ENCODE measurements around the gene UIMC1. TPM values are rescaled to one million over a fixed set of nuclear protein-coding genes. Genes with fewer than 3 reads are reported as not detected.
A peak's percentile ranks its signal among the peaks of the same experiment; 100 is the strongest.

Gene UIMC1
- total RNA-seq, 2 donors from 2014 or later, result 30.0 to 31.6 TPM

DNA sequence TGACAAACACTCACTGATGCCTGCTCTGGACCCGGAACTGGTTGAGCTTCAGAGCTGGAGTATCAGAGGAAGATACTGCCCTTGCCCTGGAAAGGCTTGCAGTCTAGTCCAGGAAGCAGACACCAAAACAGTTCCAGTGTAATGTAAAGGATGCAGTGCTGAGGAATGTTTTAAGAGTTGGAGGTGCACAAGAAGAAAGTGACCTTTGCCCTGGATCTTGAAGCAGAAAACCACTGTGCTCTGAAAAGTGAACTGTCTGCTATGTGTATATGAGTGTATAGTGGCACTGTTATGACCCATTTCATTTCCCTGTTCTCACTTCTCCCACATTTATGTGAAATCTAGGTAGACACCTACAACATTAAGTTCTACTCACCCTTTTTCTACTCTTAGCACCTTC, 18.0 kb upstream of the UIMC1 start:
- H3K36me3 ChIP-seq, result no peaks in the 10 kb centered on the region
- no peaks in the 10 kb centered on the region for H3K9me3 ChIP-seq
- peaks cover 7% of the 10 kb centered on the region for H3K4me1 ChIP-seq
- no peaks in the 10 kb centered on the region for H3K27me3 ChIP-seq
- no peak for DNase-seq
- no peak overlapping the region for H3K4me3 ChIP-seq
- H3K27ac ChIP-seq, result no peak overlapping the region
- TF ChIP-seq CTCF (IDR thresholded peaks at IDR 0.05), result no peak
- intact Hi-C loops (cut with DNase I), result no loop called here
- no peak overlapping the region for H3K9ac ChIP-seq (ENCODE audit: low read depth in 2 of 2, low read length in 2 of 2)

- H3K9ac ChIP-seq (ENCODE audit: low read depth in 2 of 2, low read length in 2 of 2), result peak overlapping the region; percentile 84 to 89
- H3K4me1 ChIP-seq, result peaks cover 7% of the 10 kb centered on the region
These were observed 16.7 kb upstream of the UIMC1 start for GRCh38 chr5:177023303-177023664.

DNA sequence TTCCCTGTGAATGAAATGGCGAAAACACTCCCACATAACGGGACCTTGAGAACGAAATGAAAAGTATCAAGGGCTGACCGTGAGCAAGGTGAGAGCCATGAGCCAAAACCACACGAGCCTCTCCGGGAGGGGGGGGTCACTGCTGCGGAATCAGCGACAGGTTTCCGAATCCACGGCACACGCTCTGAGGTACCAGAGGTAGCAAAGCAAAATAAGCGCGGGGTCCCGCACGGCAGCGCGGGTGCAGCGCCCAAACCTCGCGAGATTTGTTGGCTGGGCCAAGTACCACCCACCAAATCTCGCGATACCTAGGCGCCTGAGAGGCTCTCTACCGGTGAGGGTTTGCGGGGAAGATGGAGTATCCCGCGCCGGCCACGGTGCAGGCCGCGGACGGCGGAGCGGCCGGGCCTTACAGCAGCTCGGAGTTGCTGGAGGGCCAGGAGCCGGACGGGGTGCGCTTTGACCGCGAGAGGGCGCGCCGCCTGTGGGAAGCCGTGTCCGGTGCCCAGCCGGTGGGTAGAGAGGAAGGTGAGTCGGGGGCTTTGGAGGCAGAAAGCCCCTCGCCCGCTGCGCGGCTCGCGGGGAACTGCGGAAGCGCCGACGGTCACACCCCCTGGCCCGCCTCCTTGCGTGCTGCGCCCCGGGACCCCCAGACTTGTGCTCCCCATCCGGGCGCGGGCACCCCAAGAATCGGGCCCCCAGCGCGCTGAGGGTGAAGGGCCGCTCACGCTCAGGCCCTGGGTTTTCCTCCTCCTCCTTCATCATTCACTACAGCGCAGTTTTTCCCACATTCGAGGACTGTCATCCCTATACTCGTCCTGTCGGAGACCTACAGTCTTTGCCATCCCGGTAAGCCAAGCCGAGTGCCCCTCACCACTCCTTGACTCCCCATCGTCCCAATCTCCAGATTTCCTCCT, 16.1 kb upstream of the UIMC1 start, which contains the start of gene ZNF346:
TSS of gene ZNF346 (plus strand) at position 311 of the 917 bp plus-strand sequence. CDS start at position 354, 43 bp downstream.
- H3K4me1 ChIP-seq, result peaks cover 7% of the 10 kb centered on the region
- peak within 1 kb of the TSS; percentile 87 for H3K4me3 ChIP-seq
- DNase-seq, result peak; percentile 91
- no peaks in the 10 kb centered on the region for H3K27me3 ChIP-seq
- peak within 1 kb of the TSS; percentile 61 for H3K27ac ChIP-seq
- intact Hi-C loops (cut with DNase I), result no loop called here
- peak; percentile 56 for TF ChIP-seq CTCF (IDR thresholded peaks at IDR 0.05)
- peak within 1 kb of the TSS; percentile 84 to 89 for H3K9ac ChIP-seq (ENCODE audit: low read depth in 2 of 2, low read length in 2 of 2)
- H3K36me3 ChIP-seq, result no peaks in the 10 kb centered on the region
- H3K9me3 ChIP-seq, result no peaks in the 10 kb centered on the region

More at GRCh38 chr5:177023303-177023664, 16.7 kb upstream of the UIMC1 start:
- no peak for TF ChIP-seq CTCF (IDR thresholded peaks at IDR 0.05)
- no peaks in the 10 kb centered on the region for H3K9me3 ChIP-seq
- no peaks in the 10 kb centered on the region for H3K36me3 ChIP-seq
- no peaks in the 10 kb centered on the region for H3K27me3 ChIP-seq
- intact Hi-C loops (cut with DNase I), result no loop called here
- H3K27ac ChIP-seq, result peak overlapping the region; percentile 61
- DNase-seq, result peak; percentile 21
- H3K4me3 ChIP-seq, result peak overlapping the region; percentile 87

DNA sequence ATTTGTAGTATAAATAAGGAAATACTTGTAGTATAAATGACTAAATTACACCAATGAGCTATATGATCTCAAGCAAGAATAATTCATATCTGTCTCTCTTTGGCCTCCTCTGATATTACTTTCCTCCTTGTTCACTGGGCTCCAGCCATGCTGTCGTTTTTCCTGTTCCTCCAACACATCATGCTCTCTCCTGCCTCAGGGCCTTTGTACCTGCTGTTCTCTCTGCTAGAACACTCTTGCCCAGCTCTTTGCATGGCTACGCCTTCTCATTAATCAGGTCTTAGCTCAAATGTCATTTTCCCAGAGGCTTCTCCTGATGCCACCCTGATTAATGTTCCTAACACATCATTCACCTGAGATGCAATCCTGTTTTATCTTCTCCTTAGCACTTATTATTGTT, 13.5 kb upstream of the UIMC1 start:
- Histone ChIP-seq H3K4me1 (peaks cover 7% of the 10 kb centered on the region), H3K27ac (no peak overlapping the region), H3K9me3 (no peaks in the 10 kb centered on the region), H3K27me3 (no peaks in the 10 kb centered on the region), H3K9ac (ENCODE audit: low read depth in 2 of 2, low read length in 2 of 2) (no peak overlapping the region), H3K36me3 (no peaks in the 10 kb centered on the region), H3K4me3 (no peak overlapping the region)
- intact Hi-C loops (cut with DNase I), result no loop called here
- no peak for DNase-seq
- TF ChIP-seq CTCF (IDR thresholded peaks at IDR 0.05), result no peak

GRCh38 chr5:177018341-177018740, 11.8 kb upstream of the UIMC1 start:
- Histone ChIP-seq H3K27me3 (no peaks in the 10 kb centered on the region), H3K27ac (no peak overlapping the region), H3K9ac (ENCODE audit: low read depth in 2 of 2, low read length in 2 of 2) (no peak overlapping the region), H3K4me3 (no peak overlapping the region), H3K9me3 (no peaks in the 10 kb centered on the region), H3K36me3 (no peaks in the 10 kb centered on the region), H3K4me1 (peaks cover 3% of the 10 kb centered on the region)
- no peak for TF ChIP-seq CTCF (IDR thresholded peaks at IDR 0.05)
- intact Hi-C loops (cut with DNase I), result no loop called here
- no peak for DNase-seq
